ENCODE data around the gene COL25A1.
"Not testable (repeated sequence)": the region's sequence is repeated elsewhere in the genome, so short reads cannot be mapped to it uniquely, and the experiment has no call there.

The COL25A1 gene

GRCh38 chr4:109003964-109004363 is 298.5 kb downstream of the COL25A1 start:
- no peak for DNase-seq

GRCh38 chr4:108991551-108992328 is 310.7 kb downstream of the COL25A1 start:
- DNase-seq: no peak

GRCh38 chr4:108988464-108989195 is 313.8 kb downstream of the COL25A1 start:
- DNase-seq: no peak

- not testable (repeated sequence) for DNase-seq
Observed at GRCh38 chr4:108984495-108984894, 318.0 kb downstream of the COL25A1 start.

- no peak for DNase-seq
Observed at GRCh38 chr4:108982402-108983185, 319.9 kb downstream of the COL25A1 start.

GRCh38 chr4:108980455-108981239 is 321.8 kb downstream of the COL25A1 start:
- no peak for DNase-seq

GRCh38 chr4:108979759-108980158 is 322.7 kb downstream of the COL25A1 start:
- DNase-seq: no peak

- no peak for DNase-seq
Observed at GRCh38 chr4:108978066-108978465, 324.4 kb downstream of the COL25A1 start.

- DNase-seq: no peak
Observed at GRCh38 chr4:108972613-108973283, 329.7 kb downstream of the COL25A1 start.

- no peak for DNase-seq
Observed at GRCh38 chr4:108971473-108971872, 331.0 kb downstream of the COL25A1 start.

- no peak for DNase-seq
Observed at GRCh38 chr4:108965472-108966076, 336.9 kb downstream of the COL25A1 start.

- DNase-seq: no peak
Observed at GRCh38 chr4:108965016-108965415, 337.4 kb downstream of the COL25A1 start.

GRCh38 chr4:108963910-108964309 is 338.5 kb downstream of the COL25A1 start:
- no peak for DNase-seq

- DNase-seq: no peak
Observed at GRCh38 chr4:108959491-108959890, 343.0 kb downstream of the COL25A1 start.

- no peak for DNase-seq
Observed at GRCh38 chr4:108954880-108955279, 347.6 kb downstream of the COL25A1 start.

GRCh38 chr4:108953941-108954340 is 348.5 kb downstream of the COL25A1 start:
- no peak for DNase-seq

GRCh38 chr4:108950158-108950915 is 352.1 kb downstream of the COL25A1 start:
- no peak for DNase-seq

GRCh38 chr4:108947526-108947925 is 354.9 kb downstream of the COL25A1 start:
- no peak for DNase-seq

- DNase-seq: no peak
Observed at GRCh38 chr4:108946237-108946636, 356.2 kb downstream of the COL25A1 start.

GRCh38 chr4:108943976-108944591 is 358.4 kb downstream of the COL25A1 start:
- DNase-seq: no peak
